A549 (cell line): ENCODE results near the gene CPT1B. TPM values are rescaled to one million over a fixed set of nuclear protein-coding genes. Genes with fewer than 3 reads are reported as not detected.
A peak's percentile ranks its signal among the peaks of the same experiment; 100 is the strongest.

Experiments used
- ATAC-seq, 2 experiments: fragments of 200-7000 bp in 1 of 2; fragments of >200 bp in 1 of 2; cut with Nextera tagmentation in 1 of 2; cut with Tn5 transposase in 1 of 2; 3 replicates each; pipeline versions ENCODE4 v1.8.0 to v1.9.1; 2018 to 2020; ENCODE audit warnings: mild to moderate bottlenecking in 1 of 2, moderate library complexity in 1 of 2
- CTCF ChIA-PET: fragments of 300-600 bp; sonication (Branson Sonifier 250); formaldehyde crosslinking; extraction: SDS; loops from one replicate; lab custom pipeline; 2021; ENCODE audit warnings: antibody characterized with exemption, inconsistent platforms; lab: Yijun Ruan, JAX
- POLR2A ChIA-PET: fragments of 350-600 bp; formaldehyde crosslinking; extraction: SDS; loops from one replicate; lab custom pipeline; 2021; ENCODE audit warnings: antibody characterized with exemption, inconsistent platforms; lab: Yijun Ruan, JAX
- DNase-seq, 2 experiments: peaks; one replicate each; pipeline versions ENCODE4 v3.0.0 to v3.0.0-alpha.2; 2011 to 2016; ENCODE audit warnings: low read depth in 1 of 2, low spot score in 1 of 2
- FAIRE-seq: peaks from 2 replicates; lab custom pipeline; 2011; peaks lifted over from hg19 to GRCh38; lab: Jason Lieb, UNC
- H3K27ac ChIP-seq, 2 experiments: fragments of >200 bp; sonication (Bioruptor Twin); formaldehyde crosslinking; 3 replicates each; pipeline ENCODE4 v1.5.1; 2016 to 2017
- H3K4me1 ChIP-seq: fragments of >200 bp; sonication (Bioruptor Twin); formaldehyde crosslinking; 3 replicates; pipeline ENCODE4 v1.6.1; 2016
- H3K4me2 ChIP-seq: fragments of >200 bp; sonication (Bioruptor Twin); formaldehyde crosslinking; 3 replicates; pipeline ENCODE4 v1.6.1; 2016
- H3K4me3 ChIP-seq: fragments of >200 bp; sonication (Bioruptor Twin); formaldehyde crosslinking; 3 replicates; pipeline ENCODE4 v1.5.1; 2016
- H3K9me3 ChIP-seq: fragments of >200 bp; sonication (Bioruptor Twin); formaldehyde crosslinking; 3 replicates; pipeline ENCODE4 v1.6.1; 2016
- ATOH8 ChIP-seq: fragments of 250-450 bp; sonication (Bioruptor Pico); IDR thresholded peaks from 2 replicates; pipeline ENCODE4 v1.5.0; 2020; ENCODE audit warnings: low read depth, mild to moderate bottlenecking, moderate library complexity
- CEBPB ChIP-seq, 2 experiments: fragments of >200 bp in 1 of 2; sonication (Bioruptor Twin) in 1 of 2; formaldehyde crosslinking in 1 of 2; IDR thresholded peaks; 2 replicates each; pipeline ENCODE4 v1.6.1; 2012 to 2016
- CHD2 ChIP-seq: fragments of 150-350 bp; IDR thresholded peaks from 2 replicates; pipeline ENCODE4 v1.6.1; 2014; ENCODE audit warnings: low read length; ENCODE audit not compliant: partially characterized antibody
- E2F6 ChIP-seq: IDR thresholded peaks from 2 replicates; pipeline ENCODE4 v1.6.1; 2012; ENCODE audit warnings: low read depth, borderline replicate concordance
- EHMT2 ChIP-seq: fragments of 200-600 bp; sonication (generic); IDR thresholded peaks from 2 replicates; pipeline ENCODE4 v1.6.1; 2016; ENCODE audit warnings: antibody characterized with exemption, low read depth, mild to moderate bottlenecking, moderate library complexity
- EP300 ChIP-seq, 2 experiments: fragments of >200 bp; sonication (Bioruptor Twin); formaldehyde crosslinking; IDR thresholded peaks; 2 replicates in 1 of 2; 3 replicates in 1 of 2; pipeline ENCODE4 v1.6.1; 2016 to 2017
- FOSL2 ChIP-seq, 2 experiments: fragments of 450-650 bp in 1 of 2; fragments of >200 bp in 1 of 2; sonication (Bioruptor Twin) in 1 of 2; formaldehyde crosslinking; IDR thresholded peaks; 2 replicates each; pipeline versions ENCODE4 v1.5.0 to v1.6.1; 2016 to 2020; ENCODE audit warnings: mild to moderate bottlenecking in 1 of 2, moderate library complexity in 1 of 2
- HOXB13 ChIP-seq: fragments of 250-450 bp; sonication (Bioruptor Pico); IDR thresholded peaks from 2 replicates; pipeline ENCODE4 v1.5.0; 2020; ENCODE audit warnings: low read depth, mild to moderate bottlenecking, moderate library complexity
- MAX ChIP-seq: IDR thresholded peaks from 2 replicates; pipeline ENCODE4 v1.6.1; 2012
- MAZ ChIP-seq: fragments of 150-350 bp; IDR thresholded peaks from 2 replicates; pipeline ENCODE4 v1.6.1; 2014; ENCODE audit warnings: antibody characterized with exemption, low read depth, low read length, borderline replicate concordance
- MYC ChIP-seq: IDR thresholded peaks from 2 replicates; pipeline ENCODE4 v1.6.1; 2012; ENCODE audit warnings: mild to moderate bottlenecking, inconsistent platforms, low read length, improper control_type of control experiment, borderline replicate concordance
- PHF8 ChIP-seq: fragments of 200-600 bp; sonication (generic); IDR thresholded peaks from 2 replicates; pipeline ENCODE4 v1.6.1; 2016; ENCODE audit warnings: low read depth, mild to moderate bottlenecking, antibody characterized with exemption, moderate library complexity, borderline replicate concordance
- POLR2A ChIP-seq: IDR thresholded peaks from 2 replicates; pipeline ENCODE4 v1.6.1; 2012; ENCODE audit warnings: mild to moderate bottlenecking, low read length
- RARB ChIP-seq: fragments of 250-450 bp; sonication (Bioruptor Pico); IDR thresholded peaks from 2 replicates; pipeline ENCODE4 v1.8.0; 2021; ENCODE audit warnings: mild to moderate bottlenecking, moderate library complexity
- RNF2 ChIP-seq: fragments of 200-600 bp; sonication (generic); IDR thresholded peaks from 2 replicates; pipeline ENCODE4 v1.6.1; 2016; ENCODE audit warnings: low read depth, mild to moderate bottlenecking, antibody characterized with exemption, moderate library complexity, borderline replicate concordance
- SREBF2 ChIP-seq: fragments of 450-650 bp; IDR thresholded peaks from 2 replicates; pipeline ENCODE4 v1.6.1; 2014; ENCODE audit warnings: mild to moderate bottlenecking, moderate library complexity
- WGBS: methylation state at CpG from one replicate; pipeline ENCODE4 v1.1.6; 2017; ENCODE audit errors: missing lambda C conversion rate; 5-methylcytosine and 5-hydroxymethylcytosine counted together
- polyA plus RNA-seq, 4 experiments: library from polyadenylated mRNA; depleted of rRNA in 3 of 4; stranded (reverse); fragments of >200 nt; fragmentation: RNase III in 1 of 4; extraction: RNeasy Plus Mini Kit Qiagen cat#74134 plus additional on column Dnase treatment in 1 of 4; gene quantifications; 2 replicates in 3 of 4; 3 replicates in 1 of 4; pipeline ENCODE4 v1.2.3, GENCODE V29; 2011 to 2017

CPT1B gene
- polyA plus RNA-seq, 2 of the 4 experiments (the other 2 are of a cell fraction), result 12.1 to 26.5 TPM

- no peak for TF ChIP-seq CEBPB (IDR thresholded peaks at IDR 0.05)
- no peak for TF ChIP-seq MAZ
Observed at GRCh38 chr22:50585781-50586180, 7.6 kb upstream of the CPT1B start (continued).

- Histone ChIP-seq H3K27ac (no peak overlapping the region), H3K4me2 (no peak overlapping the region), H3K4me1 (peaks cover 12% of the 10 kb centered on the region; the same call in 1 of the 3 replicates), H3K4me3 (no peak overlapping the region), H3K9me3 (no peaks in the 10 kb centered on the region)
- no peak for TF ChIP-seq MYC
- no peak for TF ChIP-seq EP300 (IDR thresholded peaks at IDR 0.05)
- ChIA-PET CTCF (no interaction called here), POLR2A (interaction anchor here (1.7 kb wide), 1 partner anchor 15 kb away, joined by 4 read pairs; no protein-coding TSS in a partner anchor)
- WGBS, result 87% methylated on average over 3 of the region's 3 CpGs
- ATAC-seq, result no peak
- no peak for DNase-seq
- no peak for FAIRE-seq
Observed at GRCh38 chr22:50585238-50585637, 7.0 kb upstream of the CPT1B start.

- ATAC-seq (no peak), DNase-seq (no peak), FAIRE-seq (no peak)
- TF ChIP-seq RARB (CRISPR knock-in tag) (no peak), E2F6 (no peak), CHD2 (no peak), FOSL2 (IDR thresholded peaks at IDR 0.05) (no peak), FOSL2 (CRISPR knock-in tag; IDR thresholded peaks at IDR 0.05) (no peak), ATOH8 (CRISPR knock-in tag) (no peak), RNF2 (no peak), HOXB13 (CRISPR knock-in tag) (no peak), EHMT2 (no peak), POLR2A (no peak)
- CTCF ChIA-PET, result no interaction called here
- Histone ChIP-seq H3K9me3 (no peaks in the 10 kb centered on the region), H3K4me3 (peak overlapping the region; percentile 88; the same call in 1 of the 3 replicates), H3K27ac (no peak overlapping the region; a peak in 1 of 6 replicates), H3K4me2 (peak overlapping the region; percentile 98), H3K4me1 (peaks cover 12% of the 10 kb centered on the region; the same call in 1 of the 3 replicates)
- POLR2A ChIA-PET, result interaction anchor here (1.7 kb wide), 1 partner anchor 16 kb away, joined by 4 read pairs; no protein-coding TSS in a partner anchor
- WGBS, result 91% methylated on average over 23 of the region's 23 CpGs
Observed at GRCh38 chr22:50584106-50585096, 6.2 kb upstream of the CPT1B start.

- Histone ChIP-seq H3K4me1 (peaks cover 12% of the 10 kb centered on the region; the same call in 1 of the 3 replicates), H3K4me2 (peak overlapping the region; percentile 98)
- 27% methylated on average over 22 of the region's 37 CpGs for WGBS
- ATAC-seq, result peak; percentile 52 to 63
- FAIRE-seq, result no peak
- TF ChIP-seq PHF8 (peak; percentile 54; the same call in 1 of the 2 replicates), MAX (0 out of 2 replicates have a peak, but pooled peaks have one; percentile 4), SREBF2 (no peak)
- TF ChIP-seq, all 56 proteins: peak for 2
- ChIA-PET CTCF (no interaction called here), POLR2A (interaction anchor here (1.5 kb wide), 1 partner anchor 58 kb away, joined by 3 read pairs; the partner anchor contains the start of gene SCO2)
- no peaks in the 10 kb centered on the region for H3K9me3 ChIP-seq
- peak overlapping the region; percentile 81 to 98 for H3K27ac ChIP-seq
- no peak for DNase-seq
- peak overlapping the region; percentile 88 for H3K4me3 ChIP-seq
Observed at GRCh38 chr22:50583294-50583861, 5.2 kb upstream of the CPT1B start.
